HepG2 (cell line): ENCODE measurements around the gene FNIP2. TPM values are rescaled to one million over a fixed set of nuclear protein-coding genes. Genes with fewer than 3 reads are reported as not detected.

Source experiments
- CEBPG ChIP-seq: IDR thresholded peaks from 2 replicates; pipeline ENCODE4 v1.6.1; 2016
- CENPX ChIP-seq: sonication (generic); formaldehyde crosslinking; IDR thresholded peaks from 2 replicates; pipeline ENCODE4 v1.9.0; 2021; ENCODE audit warnings: mild to moderate bottlenecking, missing genetic modification reagents, moderate library complexity
- CHD2 ChIP-seq: IDR thresholded peaks from 2 replicates; pipeline ENCODE4 v1.6.1; 2011; ENCODE audit warnings: low read depth, low read length, improper control_type of control experiment
- FOXA1 ChIP-seq, 2 experiments: fragments of 450-650 bp in 1 of 2; sonication (generic) in 1 of 2; formaldehyde crosslinking in 1 of 2; IDR thresholded peaks; 2 replicates each; pipeline versions ENCODE4 v1.4.0 to v1.6.1; 2016 to 2020; ENCODE audit warnings: missing genetic modification reagents in 1 of 2
- KAT2B ChIP-seq: fragments of 150-350 bp; IDR thresholded peaks from 2 replicates; pipeline ENCODE4 v1.6.1; 2014; ENCODE audit warnings: low read depth, low read length, borderline replicate concordance
- PREB ChIP-seq: sonication (generic); formaldehyde crosslinking; IDR thresholded peaks from 2 replicates; pipeline ENCODE4 v1.4.0; 2020; ENCODE audit warnings: missing genetic modification reagents
- STAT5B ChIP-seq: sonication (generic); formaldehyde crosslinking; IDR thresholded peaks from 2 replicates; pipeline ENCODE4 v1.4.0; 2020; ENCODE audit warnings: missing genetic modification reagents
- ZBTB34 ChIP-seq: sonication (generic); formaldehyde crosslinking; IDR thresholded peaks from 2 replicates; pipeline ENCODE4 v1.8.0; 2022; ENCODE audit warnings: mild to moderate bottlenecking, missing genetic modification reagents
- ZFP36L2 ChIP-seq: sonication (generic); formaldehyde crosslinking; IDR thresholded peaks from 2 replicates; pipeline ENCODE4 v1.4.0; 2020; ENCODE audit warnings: missing genetic modification reagents
- ZNF34 ChIP-seq: sonication (generic); formaldehyde crosslinking; IDR thresholded peaks from 2 replicates; pipeline ENCODE4 v1.4.0; 2020; ENCODE audit warnings: mild to moderate bottlenecking, missing genetic modification reagents, borderline replicate concordance
- ZNF407 ChIP-seq: sonication (generic); formaldehyde crosslinking; IDR thresholded peaks from one replicate; pipeline ENCODE4 v1.5.1; 2020; ENCODE audit warnings: mild to moderate bottlenecking, missing genetic modification reagents; ENCODE audit errors: not compliant biosample characterization
- ZNF629 ChIP-seq: sonication (generic); formaldehyde crosslinking; conservative IDR thresholded peaks from 2 replicates; pipeline ENCODE4 v1.5.0; 2020; ENCODE audit warnings: missing genetic modification reagents
- ZNF792 ChIP-seq: IDR thresholded peaks from 2 replicates; pipeline ENCODE4 v1.6.1; 2016
- ZSCAN9 ChIP-seq: IDR thresholded peaks from 2 replicates; pipeline ENCODE4 v1.6.1; 2016; ENCODE audit warnings: borderline replicate concordance
- polyA plus RNA-seq, 8 experiments: library from polyadenylated mRNA; depleted of rRNA in 3 of 8; stranded (reverse) in 7 of 8; unstranded in 1 of 8; fragments of >200 nt; fragmentation: Illumina TruSeq in 4 of 8; extraction: Trizol in 4 of 8; gene quantifications; 2 replicates each; pipeline versions ENCODE4 v1.2.1 to v1.2.3, GENCODE V29; 2011 to 2016; ENCODE audit warnings: low read depth in 4 of 8, missing spikeins in 1 of 8, mixed read lengths in 1 of 8; ENCODE audit not compliant: insufficient read depth in 1 of 8
- total RNA-seq, 5 experiments: library from RNA; depleted of rRNA; stranded (reverse); fragments of >200 nt; fragmentation: Illumina TruSeq; extraction: Trizol; gene quantifications; 2 replicates each; pipeline ENCODE4 v1.2.3, GENCODE V29; 2016; ENCODE audit warnings: low read depth in 1 of 5
- TF ChIP-seq, protein P1 (sequence below): fragments of 450-650 bp; IDR thresholded peaks from 2 replicates; pipeline ENCODE4 v1.6.1; 2017; ENCODE audit warnings: mild to moderate bottlenecking

Gene FNIP2
- total and polyA plus RNA-seq, 2 of the 13 experiments (the other 11 are each of a cell fraction or from before 2014, with no cell fraction given), result 15.5 to 21.0 TPM

GRCh38 chr4:158722917-158723793, 45.7 kb upstream of the FNIP2 start, which contains the start of gene PPID (continued):
- TF ChIP-seq ZNF34 (CRISPR knock-in tag), result no peak; the same call in 1 of the 2 replicates
- no peak for TF ChIP-seq CHD2
- TF ChIP-seq PREB (CRISPR knock-in tag), result no peak
- TF ChIP-seq KAT2B, result no peak
- peak; percentile 79 for TF ChIP-seq ZNF407
- TF ChIP-seq CENPX (CRISPR knock-in tag), result no peak
- TF ChIP-seq, protein P1, sequence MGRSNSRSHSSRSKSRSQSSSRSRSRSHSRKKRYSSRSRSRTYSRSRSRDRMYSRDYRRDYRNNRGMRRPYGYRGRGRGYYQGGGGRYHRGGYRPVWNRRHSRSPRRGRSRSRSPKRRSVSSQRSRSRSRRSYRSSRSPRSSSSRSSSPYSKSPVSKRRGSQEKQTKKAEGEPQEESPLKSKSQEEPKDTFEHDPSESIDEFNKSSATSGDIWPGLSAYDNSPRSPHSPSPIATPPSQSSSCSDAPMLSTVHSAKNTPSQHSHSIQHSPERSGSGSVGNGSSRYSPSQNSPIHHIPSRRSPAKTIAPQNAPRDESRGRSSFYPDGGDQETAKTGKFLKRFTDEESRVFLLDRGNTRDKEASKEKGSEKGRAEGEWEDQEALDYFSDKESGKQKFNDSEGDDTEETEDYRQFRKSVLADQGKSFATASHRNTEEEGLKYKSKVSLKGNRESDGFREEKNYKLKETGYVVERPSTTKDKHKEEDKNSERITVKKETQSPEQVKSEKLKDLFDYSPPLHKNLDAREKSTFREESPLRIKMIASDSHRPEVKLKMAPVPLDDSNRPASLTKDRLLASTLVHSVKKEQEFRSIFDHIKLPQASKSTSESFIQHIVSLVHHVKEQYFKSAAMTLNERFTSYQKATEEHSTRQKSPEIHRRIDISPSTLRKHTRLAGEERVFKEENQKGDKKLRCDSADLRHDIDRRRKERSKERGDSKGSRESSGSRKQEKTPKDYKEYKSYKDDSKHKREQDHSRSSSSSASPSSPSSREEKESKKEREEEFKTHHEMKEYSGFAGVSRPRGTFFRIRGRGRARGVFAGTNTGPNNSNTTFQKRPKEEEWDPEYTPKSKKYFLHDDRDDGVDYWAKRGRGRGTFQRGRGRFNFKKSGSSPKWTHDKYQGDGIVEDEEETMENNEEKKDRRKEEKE, result no peak
- 0 out of 2 replicates have a peak, but pooled peaks have one; percentile 32 for TF ChIP-seq ZSCAN9 (CRISPR knock-in tag)
- TF ChIP-seq ZBTB34 (CRISPR knock-in tag), result no peak; the same call in 1 of the 2 replicates
- peak; percentile 77; the same call in 1 of the 2 replicates for TF ChIP-seq ZFP36L2 (CRISPR knock-in tag)
- TF ChIP-seq FOXA1 (IDR thresholded peaks at IDR 0.05), result no peak
- TF ChIP-seq FOXA1 (CRISPR knock-in tag; IDR thresholded peaks at IDR 0.05), result peak; percentile 36; the same call in 1 of the 2 replicates
- no peak for TF ChIP-seq ZNF792
- no peak for TF ChIP-seq STAT5B (CRISPR knock-in tag)
- TF ChIP-seq ZNF629 (CRISPR knock-in tag), result peak; percentile 34
- TF ChIP-seq CEBPG, result peak; percentile 36; the same call in 1 of the 2 replicates
